Measurements from ENCODE around the gene SOSTDC1. TPM values are rescaled to one million over a fixed set of nuclear protein-coding genes. Genes with fewer than 3 reads are reported as not detected.
"Not testable (repeated sequence)": the region's sequence is repeated elsewhere in the genome, so short reads cannot be mapped to it uniquely, and the experiment has no call there.

SOSTDC1 gene
- total RNA-seq, 1 donor from 2014 or later, result not detected

- Mint-ChIP-seq H3K4me3 (ENCODE audit: unreplicated experiment) (no peak overlapping the region), H3K36me3 (ENCODE audit: unreplicated experiment) (no peaks in the 10 kb centered on the region), H3K4me1 (ENCODE audit: low read depth, unreplicated experiment) (peaks cover 5% of the 10 kb centered on the region), H3K27ac (ENCODE audit: unreplicated experiment) (no peak overlapping the region), H3K27me3 (ENCODE audit: unreplicated experiment) (no peaks in the 10 kb centered on the region), H3K9me3 (ENCODE audit: unreplicated experiment) (no peaks in the 10 kb centered on the region)
- TF ChIP-seq, protein P1, sequence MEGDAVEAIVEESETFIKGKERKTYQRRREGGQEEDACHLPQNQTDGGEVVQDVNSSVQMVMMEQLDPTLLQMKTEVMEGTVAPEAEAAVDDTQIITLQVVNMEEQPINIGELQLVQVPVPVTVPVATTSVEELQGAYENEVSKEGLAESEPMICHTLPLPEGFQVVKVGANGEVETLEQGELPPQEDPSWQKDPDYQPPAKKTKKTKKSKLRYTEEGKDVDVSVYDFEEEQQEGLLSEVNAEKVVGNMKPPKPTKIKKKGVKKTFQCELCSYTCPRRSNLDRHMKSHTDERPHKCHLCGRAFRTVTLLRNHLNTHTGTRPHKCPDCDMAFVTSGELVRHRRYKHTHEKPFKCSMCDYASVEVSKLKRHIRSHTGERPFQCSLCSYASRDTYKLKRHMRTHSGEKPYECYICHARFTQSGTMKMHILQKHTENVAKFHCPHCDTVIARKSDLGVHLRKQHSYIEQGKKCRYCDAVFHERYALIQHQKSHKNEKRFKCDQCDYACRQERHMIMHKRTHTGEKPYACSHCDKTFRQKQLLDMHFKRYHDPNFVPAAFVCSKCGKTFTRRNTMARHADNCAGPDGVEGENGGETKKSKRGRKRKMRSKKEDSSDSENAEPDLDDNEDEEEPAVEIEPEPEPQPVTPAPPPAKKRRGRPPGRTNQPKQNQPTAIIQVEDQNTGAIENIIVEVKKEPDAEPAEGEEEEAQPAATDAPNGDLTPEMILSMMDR (IDR thresholded peaks at IDR 0.05; ENCODE audit: partially characterized antibody, unreplicated experiment), result no peak
- no peak for DNase-seq
These were observed 2.0 kb downstream of the SOSTDC1 start for GRCh38 chr7:16463520-16463919.

DNA sequence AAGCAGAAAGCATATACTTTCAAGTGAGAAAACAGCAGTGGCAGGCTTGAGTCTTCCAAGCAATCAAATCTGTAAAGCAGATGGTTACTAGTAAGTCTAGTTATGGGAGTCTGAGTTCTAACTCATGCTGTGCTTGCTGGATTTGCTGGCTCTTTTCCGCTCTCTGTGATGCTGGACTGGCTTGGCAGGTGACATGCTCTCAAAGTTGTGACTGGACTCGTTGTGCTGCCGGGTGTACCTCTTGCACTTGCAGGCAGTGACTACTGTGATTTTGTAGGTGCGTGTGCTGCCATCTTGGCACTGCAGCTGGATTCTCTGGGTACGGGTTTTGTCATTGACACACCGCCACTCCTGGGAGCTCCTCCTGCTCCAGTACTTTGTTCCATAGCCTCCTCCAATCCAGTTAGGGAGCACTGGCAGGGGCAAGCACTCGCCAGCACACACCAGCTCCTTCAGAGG, 3.1 kb downstream of the SOSTDC1 start:
- TF ChIP-seq, protein P1 (IDR thresholded peaks at IDR 0.05; ENCODE audit: partially characterized antibody, unreplicated experiment), result no peak
- no peaks in the 10 kb centered on the region for H3K36me3 Mint-ChIP-seq (ENCODE audit: unreplicated experiment)
- H3K4me1 Mint-ChIP-seq (ENCODE audit: low read depth, unreplicated experiment), result peaks cover 5% of the 10 kb centered on the region
- no peak overlapping the region for H3K4me3 Mint-ChIP-seq (ENCODE audit: unreplicated experiment)
- H3K27me3 Mint-ChIP-seq (ENCODE audit: unreplicated experiment), result no peaks in the 10 kb centered on the region
- no peak overlapping the region for H3K27ac Mint-ChIP-seq (ENCODE audit: unreplicated experiment)
- no peak for DNase-seq
- no peaks in the 10 kb centered on the region for H3K9me3 Mint-ChIP-seq (ENCODE audit: unreplicated experiment)

- DNase-seq, result no peak
- TF ChIP-seq, protein P1 (IDR thresholded peaks at IDR 0.05; ENCODE audit: partially characterized antibody, unreplicated experiment), result no peak
- Mint-ChIP-seq H3K36me3 (ENCODE audit: unreplicated experiment) (no peaks in the 10 kb centered on the region), H3K4me1 (ENCODE audit: low read depth, unreplicated experiment) (peaks cover 5% of the 10 kb centered on the region), H3K9me3 (ENCODE audit: unreplicated experiment) (no peaks in the 10 kb centered on the region), H3K27ac (ENCODE audit: unreplicated experiment) (no peak overlapping the region), H3K27me3 (ENCODE audit: unreplicated experiment) (no peaks in the 10 kb centered on the region), H3K4me3 (ENCODE audit: unreplicated experiment) (no peak overlapping the region)
These were observed 4.6 kb downstream of the SOSTDC1 start for GRCh38 chr7:16460789-16461493.

GRCh38 chr7:16456303-16456702, 9.2 kb downstream of the SOSTDC1 start:
- DNase-seq; H3K4me1 Mint-ChIP-seq (ENCODE audit: low read depth, unreplicated experiment); H3K9me3 Mint-ChIP-seq (ENCODE audit: unreplicated experiment); H3K27me3 Mint-ChIP-seq (ENCODE audit: unreplicated experiment); H3K4me3 Mint-ChIP-seq (ENCODE audit: unreplicated experiment); H3K27ac Mint-ChIP-seq (ENCODE audit: unreplicated experiment); H3K36me3 Mint-ChIP-seq (ENCODE audit: unreplicated experiment): not testable (repeated sequence)

GRCh38 chr7:16455591-16455990, 9.9 kb downstream of the SOSTDC1 start:
- Mint-ChIP-seq H3K4me3 (ENCODE audit: unreplicated experiment) (no peak overlapping the region), H3K9me3 (ENCODE audit: unreplicated experiment) (no peaks in the 10 kb centered on the region), H3K27me3 (ENCODE audit: unreplicated experiment) (no peaks in the 10 kb centered on the region), H3K36me3 (ENCODE audit: unreplicated experiment) (no peaks in the 10 kb centered on the region), H3K27ac (ENCODE audit: unreplicated experiment) (no peak overlapping the region), H3K4me1 (ENCODE audit: low read depth, unreplicated experiment) (no peaks in the 10 kb centered on the region)
- no peak for DNase-seq
- TF ChIP-seq, protein P1 (IDR thresholded peaks at IDR 0.05; ENCODE audit: partially characterized antibody, unreplicated experiment), result no peak

Data from glutamatergic neuron (in vitro differentiated cells).